Heart right ventricle (tissue), 16 donors: ENCODE results near the gene TADA2A. TPM values are rescaled to one million over a fixed set of nuclear protein-coding genes. Genes with fewer than 3 reads are reported as not detected.
A peak's percentile ranks its signal among the peaks of the same experiment; 100 is the strongest.

ENCODE experiments used
- ATAC-seq, 8 donors: fragments of 200-7000 bp; cut with Tn5 transposase; one replicate each; pipeline ENCODE4 v1.9.1; 2020; ENCODE audit warnings: mild to moderate bottlenecking in 8 of 8, moderate library complexity in 8 of 8, moderate number of reproducible peaks in 1 of 8
- DNase-seq, 2 donors: peaks; one replicate each; pipeline ENCODE4 v3.0.0-alpha.2; 2020
- H3K27ac ChIP-seq, 10 donors: fragments of 200-600 bp; sonication (generic) in 2 of 10; one replicate each; pipeline versions ENCODE4 v1.5.0 to v1.8.0; 2020 to 2022; ENCODE audit warnings: mild to moderate bottlenecking in 3 of 10
- H3K27me3 ChIP-seq, 7 donors: fragments of 200-600 bp; one replicate each; pipeline ENCODE4 v1.8.0; 2021 to 2022; ENCODE audit warnings: mild to moderate bottlenecking in 2 of 7
- H3K36me3 ChIP-seq, 9 donors: fragments of 200-600 bp; sonication (generic) in 1 of 9; one replicate each; pipeline versions ENCODE4 v1.5.0 to v1.8.0; 2020 to 2022; ENCODE audit warnings: mild to moderate bottlenecking in 2 of 9
- H3K4me1 ChIP-seq, 9 donors: fragments of 200-600 bp; sonication (generic) in 1 of 9; one replicate each; pipeline versions ENCODE4 v1.5.0 to v1.8.0; 2020 to 2022; ENCODE audit warnings: mild to moderate bottlenecking in 4 of 9
- H3K4me3 ChIP-seq, 10 donors: fragments of 200-600 bp; sonication (generic) in 2 of 10; one replicate each; pipeline versions ENCODE4 v1.5.0 to v1.8.0; 2020 to 2022; ENCODE audit warnings: mild to moderate bottlenecking in 7 of 10, moderate library complexity in 2 of 10
- H3K9me3 ChIP-seq, 11 donors: fragments of 200-600 bp in 10 of 11; sonication (generic) in 2 of 11; one replicate each; pipeline versions ENCODE4 v1.5.0 to v1.8.0; 2013 to 2022; ENCODE audit warnings: mild to moderate bottlenecking in 2 of 11, control low read depth in 1 of 11, moderate library complexity in 1 of 11
- CTCF ChIP-seq, 9 donors: fragments of 200-600 bp; sonication (generic) in 2 of 9; IDR thresholded peaks; one replicate each; pipeline versions ENCODE4 v1.5.0 to v1.8.0; 2021 to 2022; ENCODE audit warnings: antibody characterized with exemption in 9 of 9, mild to moderate bottlenecking in 5 of 9, moderate library complexity in 1 of 9
- WGBS, 2 donors: extraction: QIAGEN DNeasy Blood & Tissue Kit; methylation state at CpG; one replicate each; pipeline ENCODE4 v1.1.7; 2013; ENCODE audit warnings: inconsistent platforms in 1 of 2; 5-methylcytosine and 5-hydroxymethylcytosine counted together
- intact Hi-C, 10 donors: fragments of 100-400 bp; cut with DNase I; formaldehyde crosslinking; loops; one replicate each; pipeline versions ENCODE4 v1.11.1 to v1.14.2; 2022
- polyA plus RNA-seq, 2 donors: library from polyadenylated mRNA; stranded (reverse); fragments of 200-250 nt; gene quantifications; one replicate each; pipeline ENCODE4 v1.2.3, GENCODE V29; 2013
- total RNA-seq, 10 donors: library from RNA; stranded (reverse); fragmentation: NEBNext Ultra II Directional in 3 of 10; extraction: Animal tissue kit (Norgen Biotek cat#: 25700) in 3 of 10; gene quantifications; one replicate each; pipeline versions ENCODE4 v1.2.1 to v1.2.4, GENCODE V29; 2021 to 2023
- donor health status: Arrhythmogenic right ventricular cardiomyopathy.
- donor health status: ischemic (EF 13 %, LVEDD 7.1; RV severe dilation, severe dysfunction).
- donor health status: healthy with polysubstance abuse.
- donor health status: DM: no; HTN: yes; CAD: no.
- donor health status: DM: no; HTN: no; CAD: no.
- donor health status: ischemic (EF 25% LVEDD 6.9; RV normal size, moderate dysfunction).
- donor health status: ischemic (EF 25% LVEDD 5.7; RV mildly dilated, moderate dysfunction).
- donor health status: healthy.
- donor health status: DM: yes; HTN: yes; CAD: no.
- donor health status: Ischemic cardiomyopathy.
- donor health status: ischemic (EF 35%, LVEDD 5.7; RV mildly dilated, moderate dysfunction).
- donor health status: nonischemic (EF 11% LVEDD 7.7; RV severe dilation, severe dysfunction).
- donor health status: DM: yes; HTN: yes; CAD: no.
- donor health status: PGD.
- donor health status: ischemic (EF 29% LVEDD 5.4; RV normal size, mild dysfunction).
- donor health status: nonischemic (EF 23%, LVEDD 6.1; RV moderate dilation, normal function).

TADA2A gene
- total and polyA plus RNA-seq, 12 donors, result 6.7 to 18.4 (median 13.1) TPM

GRCh38 chr17:37492167-37492566 lies 85.5 kb downstream of the TADA2A start:
- intact Hi-C loops, result loop anchor here in 1 of 10 donors (10.0 kb wide), 1 partner anchor 87 kb away; the partner anchor contains the start of genes ACACA and TADA2A
- ATAC-seq (no peak), DNase-seq (no peak)
- no peak for TF ChIP-seq CTCF (IDR thresholded peaks at IDR 0.05)
- Histone ChIP-seq H3K9me3 (no peaks in the 10 kb centered on the region), H3K27ac (peak overlapping the region in 7 of 10 donors; percentile 81 to 94 (median 91)), H3K36me3 (no peaks in the 10 kb centered on the region), H3K4me1 (peaks cover 0 to 57% (median 40%) of the 10 kb centered on the region in 9 donors), H3K27me3 (peaks cover 0 to 24% (median 0%) of the 10 kb centered on the region in 7 donors), H3K4me3 (peak overlapping the region in 4 of 10 donors; percentile 88 to 99 (median 90))
- 45 to 58% methylated on average over 4 of the region's 4 CpGs for WGBS, 2 donors

GRCh38 chr17:37493249-37494027 lies 86.8 kb downstream of the TADA2A start:
- DNase-seq (no peak), ATAC-seq (no peak)
- Histone ChIP-seq H3K4me1 (peaks cover 0 to 47% (median 32%) of the 10 kb centered on the region in 9 donors), H3K27ac (peak overlapping the region in 1 of 10 donors; percentile 92), H3K4me3 (no peak overlapping the region), H3K36me3 (no peaks in the 10 kb centered on the region), H3K9me3 (no peaks in the 10 kb centered on the region), H3K27me3 (peaks cover 0 to 24% (median 0%) of the 10 kb centered on the region in 7 donors)
- intact Hi-C loops, result loop anchor here in 1 of 10 donors (10.0 kb wide), 1 partner anchor 89 kb away; the partner anchor contains the start of genes ACACA and TADA2A
- TF ChIP-seq CTCF (IDR thresholded peaks at IDR 0.05), result no peak
- 90 to 97% methylated on average over 2 of the region's 2 CpGs for WGBS, 2 donors

- 61 to 69% methylated on average over 3 of the region's 3 CpGs for WGBS, 2 donors
- Histone ChIP-seq H3K27me3 (peaks cover 0 to 16% (median 0%) of the 10 kb centered on the region in 7 donors), H3K27ac (peak overlapping the region in 1 of 10 donors; percentile 44), H3K4me1 (peaks cover 0 to 41% (median 23%) of the 10 kb centered on the region in 9 donors), H3K4me3 (no peak overlapping the region), H3K9me3 (no peaks in the 10 kb centered on the region), H3K36me3 (no peaks in the 10 kb centered on the region)
- intact Hi-C loops, result loop anchor here in 1 of 10 donors (10.0 kb wide), 1 partner anchor 90 kb away; the partner anchor contains the start of genes ACACA and TADA2A
- ATAC-seq (no peak), DNase-seq (no peak)
- TF ChIP-seq CTCF (IDR thresholded peaks at IDR 0.05), result no peak
Measured at GRCh38 chr17:37494401-37494831, 87.7 kb downstream of the TADA2A start.

GRCh38 chr17:37494971-37495370 lies 88.3 kb downstream of the TADA2A start:
- Histone ChIP-seq H3K4me3 (no peak overlapping the region), H3K36me3 (no peaks in the 10 kb centered on the region), H3K27me3 (peaks cover 0 to 14% (median 0%) of the 10 kb centered on the region in 7 donors), H3K9me3 (no peaks in the 10 kb centered on the region), H3K27ac (no peak overlapping the region), H3K4me1 (peaks cover 0 to 41% (median 23%) of the 10 kb centered on the region in 9 donors)
- TF ChIP-seq CTCF (IDR thresholded peaks at IDR 0.05), result no peak
- no peak for DNase-seq
- intact Hi-C loops, result loop anchor here in 1 of 10 donors (10.0 kb wide), 1 partner anchor 90 kb away; the partner anchor contains the start of genes ACACA and TADA2A
- WGBS, 2 donors, result 73 to 84% methylated on average over 8 of the region's 8 CpGs
- ATAC-seq, result no peak
